Mucosa of descending colon (tissue), 3 donors: ENCODE results near the gene NLRP1. TPM values are rescaled to one million over a fixed set of nuclear protein-coding genes. Genes with fewer than 3 reads are reported as not detected.

Source experiments
- ATAC-seq: fragments of 200-7000 bp; cut with Tn5 transposase; one replicate; pipeline ENCODE4 v1.9.1; 2020; ENCODE audit warnings: mild to moderate bottlenecking, moderate library complexity
- DNase-seq, 3 donors: peaks; one replicate each; pipeline ENCODE4 v3.0.0-alpha.2; 2020
- H3K36me3 ChIP-seq: fragments of 200-600 bp; one replicate; pipeline ENCODE4 v1.8.0; 2021; ENCODE audit warnings: low read depth, mild to moderate bottlenecking
- H3K4me1 ChIP-seq: fragments of 200-600 bp; one replicate; pipeline ENCODE4 v1.8.0; 2021; ENCODE audit warnings: low read depth, mild to moderate bottlenecking
- H3K4me3 ChIP-seq: fragments of 200-600 bp; one replicate; pipeline ENCODE4 v1.8.0; 2021; ENCODE audit warnings: mild to moderate bottlenecking
- H3K9me3 ChIP-seq: fragments of 200-600 bp; one replicate; pipeline ENCODE4 v1.8.0; 2021; ENCODE audit warnings: mild to moderate bottlenecking
- intact Hi-C, 2 donors: fragments of 100-400 bp; cut with DNase I in 1 of 2; cut with micrococcal nuclease in 1 of 2; formaldehyde crosslinking; loops; one replicate each; pipeline versions ENCODE4 v1.11.0 to v1.11.1; 2022; cut with DNase I, micrococcal nuclease
- total RNA-seq, 3 donors: library from RNA; stranded (reverse); fragmentation: NEBNext Ultra II Directional in 2 of 3; extraction: Animal tissue kit (Norgen Biotek cat#: 25700) in 2 of 3; gene quantifications; one replicate each; pipeline versions ENCODE4 v1.2.1 to v1.2.4, GENCODE V29; 2021 to 2023
- TF ChIP-seq, protein P1 (sequence below): fragments of 200-600 bp; IDR thresholded peaks from one replicate; pipeline ENCODE4 v1.8.0; 2022; ENCODE audit warnings: antibody characterized with exemption, mild to moderate bottlenecking
- donor health status: DM: no; HTN: no; CAD: no; lungs with moderate emphysema.
- donor health status: DM: no; HTN: no; CAD: no.
- donor health status: DM: no; HTN: yes; CAD: no.

NLRP1 gene
- total RNA-seq, 3 donors from 2014 or later: 4.6 to 13.9 (median 8.0) TPM

DNA sequence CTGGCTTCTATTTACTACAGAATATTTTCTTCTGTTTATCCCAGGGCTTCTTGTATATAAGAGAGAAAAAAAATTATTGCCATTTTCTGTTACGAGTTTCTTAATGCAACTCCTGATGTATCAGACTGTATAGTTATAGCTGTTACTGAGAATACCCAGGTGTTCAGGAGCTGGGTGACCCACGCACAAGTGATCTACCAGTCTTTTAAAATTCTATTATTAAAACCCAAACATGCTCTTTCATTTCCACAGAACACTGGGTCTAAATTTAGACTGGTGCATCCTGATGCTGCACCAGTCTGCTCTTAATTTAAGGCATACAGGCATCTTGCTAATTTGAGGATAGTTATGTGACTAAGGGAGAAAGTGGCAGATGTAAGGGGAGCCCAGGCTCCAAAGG, 31.2 kb upstream of the NLRP1 start:
- no peaks in the 10 kb centered on the region for H3K4me1 ChIP-seq
- H3K36me3 ChIP-seq: no peaks in the 10 kb centered on the region
- no peak overlapping the region for H3K4me3 ChIP-seq
- H3K9me3 ChIP-seq: no peaks in the 10 kb centered on the region
- TF ChIP-seq, protein P1, sequence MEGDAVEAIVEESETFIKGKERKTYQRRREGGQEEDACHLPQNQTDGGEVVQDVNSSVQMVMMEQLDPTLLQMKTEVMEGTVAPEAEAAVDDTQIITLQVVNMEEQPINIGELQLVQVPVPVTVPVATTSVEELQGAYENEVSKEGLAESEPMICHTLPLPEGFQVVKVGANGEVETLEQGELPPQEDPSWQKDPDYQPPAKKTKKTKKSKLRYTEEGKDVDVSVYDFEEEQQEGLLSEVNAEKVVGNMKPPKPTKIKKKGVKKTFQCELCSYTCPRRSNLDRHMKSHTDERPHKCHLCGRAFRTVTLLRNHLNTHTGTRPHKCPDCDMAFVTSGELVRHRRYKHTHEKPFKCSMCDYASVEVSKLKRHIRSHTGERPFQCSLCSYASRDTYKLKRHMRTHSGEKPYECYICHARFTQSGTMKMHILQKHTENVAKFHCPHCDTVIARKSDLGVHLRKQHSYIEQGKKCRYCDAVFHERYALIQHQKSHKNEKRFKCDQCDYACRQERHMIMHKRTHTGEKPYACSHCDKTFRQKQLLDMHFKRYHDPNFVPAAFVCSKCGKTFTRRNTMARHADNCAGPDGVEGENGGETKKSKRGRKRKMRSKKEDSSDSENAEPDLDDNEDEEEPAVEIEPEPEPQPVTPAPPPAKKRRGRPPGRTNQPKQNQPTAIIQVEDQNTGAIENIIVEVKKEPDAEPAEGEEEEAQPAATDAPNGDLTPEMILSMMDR: no peak
- ATAC-seq (no peak), DNase-seq (no peak)
- intact Hi-C loops: no loop called here

DNA sequence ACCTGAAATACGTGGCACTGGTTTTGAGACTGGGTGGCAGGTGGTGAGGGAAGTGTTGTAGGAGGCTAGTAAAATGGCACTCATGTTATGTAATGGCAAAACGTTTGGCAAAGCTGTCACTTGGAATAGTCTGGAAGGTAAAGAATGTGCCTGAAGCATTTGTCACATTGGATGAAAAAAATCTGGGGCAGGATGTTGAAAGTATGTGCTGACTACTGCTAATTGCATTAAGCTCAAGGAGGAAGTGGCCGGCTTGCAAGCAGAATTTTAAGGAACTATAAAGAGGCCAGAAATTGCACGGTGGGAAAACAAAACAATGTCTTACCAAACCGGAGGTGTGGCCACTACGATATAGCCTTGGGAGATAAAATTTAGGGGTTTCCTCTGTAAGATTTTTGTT, 26.6 kb upstream of the NLRP1 start:
- TF ChIP-seq, protein P1: no peak
- DNase-seq (peak in 1 of 3 donors; percentile 7), ATAC-seq (no peak)
- H3K4me1 ChIP-seq: no peaks in the 10 kb centered on the region
- intact Hi-C loops: no loop called here
- H3K4me3 ChIP-seq: no peak overlapping the region
- no peaks in the 10 kb centered on the region for H3K36me3 ChIP-seq
- no peaks in the 10 kb centered on the region for H3K9me3 ChIP-seq

DNA sequence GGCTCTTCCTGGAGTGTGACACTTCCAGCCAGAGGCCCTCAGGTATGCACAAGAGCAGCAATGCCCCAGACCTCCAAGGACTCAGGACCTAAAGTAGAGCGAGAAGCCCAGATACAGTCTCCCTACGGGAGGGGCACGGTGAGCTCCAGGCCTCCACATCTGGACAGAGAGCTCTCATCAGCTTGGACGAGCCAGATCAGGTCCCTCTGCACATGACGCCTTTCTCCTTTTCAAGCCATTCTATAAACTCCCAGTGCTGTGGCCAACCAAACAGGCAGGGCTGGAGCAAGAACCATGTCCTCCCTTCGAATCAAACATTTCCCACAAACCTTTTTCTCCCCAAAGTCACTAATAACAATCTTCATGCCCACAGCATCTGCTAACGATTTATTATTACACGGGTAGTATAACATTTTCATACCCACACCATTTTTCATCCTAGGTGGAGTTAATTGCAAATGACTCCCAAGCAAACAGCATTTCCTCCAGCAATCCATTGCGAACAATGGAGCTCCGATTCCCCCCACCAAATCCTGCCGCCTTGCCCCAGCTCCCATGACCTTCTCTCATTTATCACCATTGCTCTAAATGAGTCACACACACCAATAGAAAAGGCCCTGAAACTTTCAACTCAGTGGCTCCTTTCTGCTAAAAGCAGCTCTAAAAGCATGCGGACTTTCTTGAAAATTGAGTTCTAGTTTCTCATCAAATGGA, 24.2 kb upstream of the NLRP1 start:
- ATAC-seq: no peak

DNA sequence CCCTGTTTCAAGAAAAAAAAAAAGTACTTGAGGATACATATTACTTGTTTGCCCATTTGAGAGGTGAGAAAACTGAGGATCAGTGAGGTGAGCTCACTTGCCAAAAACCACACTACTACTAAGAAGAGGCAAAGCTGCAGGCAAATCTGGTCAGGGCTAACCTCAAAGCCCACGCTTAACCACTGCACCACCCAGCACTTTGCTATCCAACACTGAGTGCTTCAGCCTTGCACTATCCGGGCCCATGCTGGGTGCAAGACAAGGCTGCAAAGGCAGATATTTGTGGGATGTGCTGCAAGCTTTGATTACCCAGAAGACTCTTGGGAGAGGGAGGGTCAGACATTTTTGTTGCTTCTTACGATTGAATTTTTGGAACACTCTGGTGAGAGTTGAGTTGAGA, 23.6 kb upstream of the NLRP1 start:
- intact Hi-C loops: no loop called here
- Histone ChIP-seq H3K9me3 (no peaks in the 10 kb centered on the region), H3K4me1 (no peaks in the 10 kb centered on the region), H3K4me3 (no peak overlapping the region), H3K36me3 (no peaks in the 10 kb centered on the region)
- ATAC-seq (no peak), DNase-seq (no peak)
- TF ChIP-seq, protein P1: no peak

More for the DNA sequence above, 24.2 kb upstream of the NLRP1 start:
- H3K4me1 ChIP-seq: no peaks in the 10 kb centered on the region
- no peak overlapping the region for H3K4me3 ChIP-seq
- DNase-seq: no peak
- H3K9me3 ChIP-seq: no peaks in the 10 kb centered on the region
- TF ChIP-seq, protein P1: no peak
- intact Hi-C loops: no loop called here
- H3K36me3 ChIP-seq: no peaks in the 10 kb centered on the region

DNA sequence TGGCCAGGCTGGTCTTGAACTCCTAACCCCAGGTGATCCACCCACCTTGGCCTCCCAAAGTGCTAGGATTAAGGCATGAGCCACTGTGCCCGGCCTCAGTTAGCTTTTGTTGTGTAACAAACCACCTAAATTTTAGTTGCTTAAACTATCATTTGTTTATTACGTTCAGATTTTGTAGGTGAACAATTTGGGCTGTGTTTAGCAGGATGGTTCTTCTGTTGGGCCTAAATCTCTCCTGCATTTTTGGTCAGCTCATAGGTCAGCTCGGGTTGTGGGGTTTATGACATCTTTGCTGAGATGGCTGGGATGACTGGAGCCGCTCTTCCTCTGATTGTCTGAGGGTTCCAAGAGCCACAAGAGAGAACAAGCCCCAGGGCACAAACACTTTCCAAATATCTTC, 21.1 kb upstream of the NLRP1 start:
- Histone ChIP-seq H3K36me3 (no peaks in the 10 kb centered on the region), H3K4me1 (no peaks in the 10 kb centered on the region), H3K9me3 (no peaks in the 10 kb centered on the region), H3K4me3 (no peak overlapping the region)
- intact Hi-C loops: no loop called here
- DNase-seq (no peak), ATAC-seq (no peak)
- TF ChIP-seq, protein P1: no peak
